Mammary epithelial cell (primary cell): ENCODE measurements around the gene HOXA10.

Source experiments
- EZH2 ChIP-seq: IDR thresholded peaks from 2 replicates; pipeline ENCODE4 v1.6.1; 2012; ENCODE audit warnings: low read length, inconsistent platforms, borderline replicate concordance
- TF ChIP-seq, protein P1 (sequence below), 2 donors: IDR thresholded peaks in 1 of 2; conservative IDR thresholded peaks in 1 of 2; 2 replicates each; pipeline ENCODE4 v1.5.1; 2011 to 2012; ENCODE audit warnings: inconsistent platforms in 2 of 2, low read length in 2 of 2, mild to moderate bottlenecking in 2 of 2, control low read depth in 1 of 2, low read depth in 1 of 2; ENCODE audit not compliant: insufficient read depth in 1 of 2; ENCODE audit errors: extremely low read depth in 1 of 2

DNA sequence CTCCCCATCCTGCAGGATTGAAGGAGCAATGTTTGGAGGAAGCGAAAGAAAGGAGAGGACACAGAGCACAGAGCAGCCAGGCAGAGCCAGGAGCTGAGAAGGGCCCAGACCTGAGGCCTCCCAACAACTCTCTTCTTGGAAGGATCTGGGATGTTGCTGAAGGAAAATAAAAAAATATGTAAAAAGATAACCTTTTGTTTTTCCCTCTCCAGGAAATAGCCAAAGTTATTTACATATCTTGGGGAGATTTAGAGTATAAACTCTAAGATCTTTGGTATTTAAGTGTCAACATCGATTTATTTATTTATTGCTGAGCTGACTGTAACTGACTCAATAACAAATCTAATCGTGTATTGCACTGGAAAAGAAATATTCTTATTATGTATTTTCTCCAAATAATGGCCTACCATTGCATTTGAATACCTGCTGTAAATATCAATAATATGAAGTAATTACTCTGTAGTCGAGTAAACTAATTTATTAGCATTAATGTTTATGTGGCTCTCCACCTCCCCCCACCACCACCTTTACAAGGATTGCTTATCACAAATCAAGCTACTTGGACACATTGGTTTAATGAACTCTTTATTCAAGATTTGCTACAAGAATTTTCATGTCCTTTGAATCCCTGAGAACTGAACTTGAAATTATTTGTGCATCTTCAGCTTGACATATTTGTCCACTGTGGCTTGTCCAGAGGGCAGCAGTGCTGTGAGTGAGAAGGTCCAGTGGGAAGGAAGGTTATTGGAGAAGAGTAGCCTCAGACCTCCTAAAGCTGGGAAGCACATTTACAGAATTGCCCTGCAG is 12.8 kb upstream of the HOXA10 start:
- TF ChIP-seq, protein P1, sequence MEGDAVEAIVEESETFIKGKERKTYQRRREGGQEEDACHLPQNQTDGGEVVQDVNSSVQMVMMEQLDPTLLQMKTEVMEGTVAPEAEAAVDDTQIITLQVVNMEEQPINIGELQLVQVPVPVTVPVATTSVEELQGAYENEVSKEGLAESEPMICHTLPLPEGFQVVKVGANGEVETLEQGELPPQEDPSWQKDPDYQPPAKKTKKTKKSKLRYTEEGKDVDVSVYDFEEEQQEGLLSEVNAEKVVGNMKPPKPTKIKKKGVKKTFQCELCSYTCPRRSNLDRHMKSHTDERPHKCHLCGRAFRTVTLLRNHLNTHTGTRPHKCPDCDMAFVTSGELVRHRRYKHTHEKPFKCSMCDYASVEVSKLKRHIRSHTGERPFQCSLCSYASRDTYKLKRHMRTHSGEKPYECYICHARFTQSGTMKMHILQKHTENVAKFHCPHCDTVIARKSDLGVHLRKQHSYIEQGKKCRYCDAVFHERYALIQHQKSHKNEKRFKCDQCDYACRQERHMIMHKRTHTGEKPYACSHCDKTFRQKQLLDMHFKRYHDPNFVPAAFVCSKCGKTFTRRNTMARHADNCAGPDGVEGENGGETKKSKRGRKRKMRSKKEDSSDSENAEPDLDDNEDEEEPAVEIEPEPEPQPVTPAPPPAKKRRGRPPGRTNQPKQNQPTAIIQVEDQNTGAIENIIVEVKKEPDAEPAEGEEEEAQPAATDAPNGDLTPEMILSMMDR (conservative IDR thresholded peaks at IDR 0.05 in 1 of 2, IDR thresholded peaks at IDR 0.05 in 1 of 2; ENCODE audit: extremely low read depth in 1 of 2, insufficient read depth in 1 of 2, low read depth in 1 of 2, low read length in 2 of 2) = no peak
- TF ChIP-seq EZH2 = no peak
